Left cardiac atrium (tissue), 4 donors: ENCODE measurements around the gene C19orf25. TPM values are rescaled to one million over a fixed set of nuclear protein-coding genes. Genes with fewer than 3 reads are reported as not detected.
"Not testable (repeated sequence)": the region's sequence is repeated elsewhere in the genome, so short reads cannot be mapped to it uniquely, and the experiment has no call there.

ENCODE experiments used
- ATAC-seq, 2 donors: fragments of 200-7000 bp; cut with Tn5 transposase; one replicate each; pipeline ENCODE4 v1.9.1; 2020; ENCODE audit warnings: mild to moderate bottlenecking in 2 of 2, moderate library complexity in 2 of 2
- DNase-seq: peaks from one replicate; pipeline ENCODE4 v3.0.0-alpha.2; 2020
- intact Hi-C, 2 donors: fragments of 100-400 bp; cut with DNase I; formaldehyde crosslinking; loops; one replicate each; pipeline versions ENCODE4 v1.14.1 to v1.15.1; 2022 to 2023
- total RNA-seq, 2 donors: library from RNA; stranded (reverse); fragmentation: NEBNext Ultra II Directional; extraction: Animal tissue kit (Norgen Biotek cat#: 25700); gene quantifications; one replicate each; pipeline ENCODE4 v1.2.1, GENCODE V29; 2021
- donor health status: DM: no; HTN: yes; CAD: no.
- donor health status: DM: no; HTN: yes; CAD: no; lungs with severe emphysema.
- donor health status: DM: yes; HTN: yes; CAD: no.
- donor health status: Dilated cardiomyopathy.

C19orf25 gene
- total RNA-seq, 2 donors from 2014 or later, result 16.1 to 18.9 TPM

DNA sequence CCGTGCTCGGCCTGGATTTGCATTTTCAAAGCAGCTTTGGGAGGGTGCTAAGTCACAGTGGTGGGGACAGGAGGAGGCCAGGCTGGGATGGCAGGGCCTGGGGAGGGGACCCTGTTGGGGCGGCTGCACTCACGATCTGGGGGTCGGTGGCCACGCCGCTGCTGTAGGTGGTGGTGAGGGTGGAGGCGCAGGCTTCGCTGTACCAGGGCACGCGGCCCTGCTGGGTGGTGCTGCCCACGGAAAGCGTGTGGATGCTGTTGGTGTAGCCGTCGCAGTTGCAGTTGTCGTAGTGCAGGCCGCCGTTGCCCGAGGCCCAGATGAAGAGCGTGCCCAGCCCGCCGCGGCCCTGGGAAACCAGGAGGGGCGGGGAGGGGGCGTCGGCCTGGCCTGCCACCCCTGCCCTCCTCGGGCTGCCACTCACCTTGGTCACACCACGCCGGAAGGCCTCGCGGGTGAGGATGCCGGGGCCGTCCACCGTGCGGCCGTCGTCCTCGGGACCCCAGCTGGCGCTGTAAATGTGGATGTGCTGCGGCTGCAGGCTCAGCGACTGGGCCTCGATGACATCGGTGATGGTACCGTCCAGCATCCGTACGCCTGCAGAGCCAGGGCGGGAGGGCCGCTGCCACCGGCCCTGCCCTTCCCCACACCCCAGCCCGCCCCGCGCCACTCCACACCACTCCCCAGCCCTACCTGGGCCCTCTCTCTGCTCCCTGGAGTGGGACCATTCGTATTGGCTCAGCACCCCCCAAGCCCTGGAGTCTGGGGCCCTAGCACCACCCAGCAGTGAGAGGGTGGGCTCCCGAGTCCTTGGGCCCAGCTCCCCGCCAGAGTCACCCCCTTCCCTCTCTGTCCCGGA lies 7.9 kb upstream of the C19orf25 start:
- no peak for DNase-seq
- intact Hi-C loops, result no loop called here
- ATAC-seq, result no peak

DNA sequence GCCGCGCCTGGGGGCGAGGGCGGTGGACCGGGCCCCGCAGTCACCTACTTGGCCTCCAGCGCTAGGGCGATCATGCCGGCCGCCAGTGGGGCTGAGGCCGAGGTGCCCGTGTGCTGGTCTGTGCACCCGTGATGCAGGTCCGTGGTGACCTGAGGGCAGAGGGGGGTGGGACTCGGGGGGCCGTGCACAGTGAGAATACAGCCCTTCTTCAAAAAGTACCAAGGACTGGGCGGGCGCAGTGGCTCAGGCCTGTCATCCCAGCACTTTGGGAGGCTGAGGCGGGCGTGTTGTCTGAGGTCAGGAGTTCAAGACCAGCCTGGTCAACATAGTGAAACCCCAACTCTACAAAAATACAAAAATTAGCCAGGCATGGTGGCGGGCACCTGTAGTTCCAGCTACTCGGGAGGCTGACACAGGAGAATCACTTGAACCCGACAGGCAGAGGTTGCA lies 5.0 kb upstream of the C19orf25 start:
- DNase-seq, result peak; percentile 15
- intact Hi-C loops, result no loop called here
- ATAC-seq, result no peak

DNA sequence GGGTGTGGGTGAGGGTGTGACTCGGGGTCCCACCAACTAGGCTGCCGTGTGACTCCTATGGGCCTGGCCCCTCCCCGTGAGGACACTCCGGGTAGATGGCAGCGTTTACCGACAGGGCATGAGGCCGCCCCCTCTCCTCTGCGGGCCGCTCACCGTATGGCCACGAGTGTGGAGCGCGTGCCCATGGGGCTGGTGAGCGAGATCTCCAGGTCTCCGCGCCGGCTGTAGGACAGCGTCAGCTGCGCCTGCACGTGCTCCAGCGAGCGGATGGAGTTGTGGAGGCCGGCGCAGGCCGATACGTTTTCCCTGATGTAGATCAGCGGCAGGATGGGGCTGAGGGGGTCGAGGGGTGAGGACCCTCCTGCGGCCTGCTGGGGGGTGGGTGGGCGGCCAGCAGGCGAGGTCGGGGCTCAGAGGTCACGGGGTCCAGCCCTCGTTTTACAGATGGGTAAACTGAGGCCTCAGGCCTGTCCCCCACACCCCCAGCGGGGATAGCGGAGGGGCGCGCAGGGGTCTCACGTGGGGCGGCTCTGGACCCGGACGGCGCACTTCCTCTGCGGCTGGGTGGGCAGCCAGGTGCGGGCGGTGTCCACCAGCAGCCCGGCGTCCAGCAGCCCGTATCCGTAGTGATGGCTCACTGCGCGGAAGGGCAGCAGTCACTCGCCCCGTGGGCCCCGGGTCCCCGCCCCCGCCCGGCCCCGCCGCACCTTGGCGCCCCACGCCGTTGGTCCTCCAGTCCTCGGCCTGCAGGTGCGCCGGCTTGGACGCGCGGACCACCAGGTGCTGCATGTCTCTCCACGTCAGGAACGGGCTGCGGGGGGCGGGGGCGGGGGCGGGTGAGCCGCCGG lies 4.3 kb upstream of the C19orf25 start:
- ATAC-seq (no peak), DNase-seq (peak; percentile 23)
- intact Hi-C loops, result no loop called here

DNA sequence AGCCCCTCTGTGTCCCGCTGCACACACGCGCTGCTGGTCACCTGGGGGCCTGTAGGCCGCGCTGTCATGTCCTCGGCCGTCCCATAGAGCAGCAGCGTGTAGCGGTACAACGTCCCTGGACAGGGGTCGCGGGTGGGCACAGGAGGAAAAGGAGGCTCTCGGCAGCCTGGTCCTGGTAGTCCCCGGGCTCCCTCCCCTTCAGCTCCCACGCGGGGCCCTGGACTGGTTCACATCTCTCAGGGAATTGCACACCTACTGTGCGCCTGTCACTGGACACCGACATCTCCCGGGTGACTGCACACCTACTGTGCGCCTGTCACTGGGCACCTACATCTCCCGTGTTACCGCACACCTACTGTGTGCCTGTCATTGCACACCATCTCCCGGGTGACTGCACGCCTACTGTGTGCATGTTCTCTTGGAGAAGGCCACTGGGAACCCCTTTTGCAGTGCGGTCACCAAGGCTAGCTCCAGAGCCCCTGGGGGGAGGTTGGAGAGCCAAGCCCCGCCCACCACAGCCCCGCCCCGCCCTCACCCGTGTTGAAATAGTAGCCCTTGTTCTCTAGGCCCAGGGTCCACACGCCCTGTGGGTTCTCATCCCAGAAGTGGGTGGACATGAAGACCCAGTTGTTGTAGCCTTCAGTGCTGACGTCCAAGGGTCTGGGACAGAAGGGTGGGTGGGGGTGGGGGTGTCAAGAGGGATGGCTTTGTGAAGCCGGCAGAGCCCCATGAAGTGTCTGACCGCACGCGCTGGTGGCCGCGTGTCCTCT lies 3.5 kb upstream of the C19orf25 start:
- intact Hi-C loops, result no loop called here
- DNase-seq (peak; percentile 20), ATAC-seq (no peak)

DNA sequence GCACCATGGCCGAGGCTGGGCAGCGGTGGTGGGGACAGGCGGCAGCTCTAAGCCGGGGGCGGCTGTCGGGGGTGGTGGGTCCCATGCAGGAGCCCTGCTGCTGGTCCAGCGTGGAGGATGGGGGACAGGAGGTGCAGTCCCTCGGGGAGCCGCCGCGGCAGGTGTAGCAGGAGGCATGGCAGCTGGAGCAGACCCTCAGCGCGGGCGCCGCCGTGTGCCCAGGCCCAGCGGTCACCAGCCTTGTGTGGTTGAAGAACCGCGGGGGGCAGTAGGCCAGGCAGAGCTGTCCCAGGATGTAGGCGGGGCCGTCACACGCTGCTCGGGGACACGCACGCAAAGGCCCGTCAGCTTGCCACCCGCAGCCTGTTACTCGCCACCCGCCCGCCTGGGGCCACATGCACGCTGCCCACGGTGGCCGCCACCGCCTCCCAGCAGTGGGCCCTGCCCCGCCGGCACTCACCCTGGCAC lies 2.9 kb upstream of the C19orf25 start:
- ATAC-seq, result no peak
- intact Hi-C loops, result no loop called here
- peak; percentile 30 for DNase-seq

DNA sequence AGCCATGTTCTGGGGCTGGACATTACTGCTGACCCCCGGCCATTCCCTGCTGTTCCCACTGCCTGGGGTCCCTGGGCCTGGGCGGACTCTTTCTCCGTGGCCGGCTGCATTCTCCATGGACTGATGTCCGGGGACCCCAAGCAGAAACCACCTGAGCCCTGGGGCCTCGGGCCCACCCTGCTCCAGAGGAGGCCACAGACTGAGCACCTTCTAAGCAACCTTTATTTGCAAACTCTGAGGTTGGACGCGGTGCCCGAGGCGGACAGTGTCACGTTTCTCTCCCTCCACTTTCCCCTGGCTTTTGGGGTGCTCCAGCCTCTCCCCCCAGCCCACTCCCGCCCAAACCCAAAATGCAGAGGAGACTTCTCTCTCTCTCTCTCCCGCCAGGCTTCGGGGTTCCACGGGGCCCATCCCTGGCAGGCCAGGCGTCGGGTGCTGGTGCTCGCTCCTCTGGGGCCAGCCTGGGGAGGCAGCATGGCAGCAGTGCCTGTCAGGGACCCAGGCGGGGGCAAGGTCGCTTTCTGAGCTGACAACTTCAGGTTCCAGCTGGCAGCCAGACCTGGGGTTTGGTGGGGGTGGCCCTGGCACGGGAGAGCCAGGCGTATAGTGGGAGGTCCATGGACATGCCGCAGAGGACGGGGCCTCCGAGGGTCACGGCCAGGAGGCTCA lies 2.3 kb upstream of the C19orf25 start:
- ATAC-seq (no peak), DNase-seq (no peak)

DNA sequence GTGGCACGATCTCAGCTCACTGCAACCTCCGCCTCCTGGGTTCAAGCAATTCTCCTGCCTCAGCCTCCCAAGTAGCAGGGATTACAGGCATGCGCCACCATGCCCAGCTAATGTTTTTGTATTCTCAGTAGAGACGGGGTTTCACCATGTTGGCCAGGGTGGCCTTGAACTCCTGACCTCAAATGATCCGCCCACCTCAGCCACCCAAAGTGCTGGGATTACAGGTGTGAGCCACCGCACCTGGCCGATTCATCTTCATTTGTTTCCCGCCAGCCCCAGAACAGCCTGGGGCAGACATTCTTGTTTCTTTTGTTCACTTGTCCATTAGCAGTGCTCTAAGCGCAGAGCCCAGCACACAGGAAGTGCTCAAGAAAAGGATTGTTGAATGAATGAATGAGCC lies 2.0 kb downstream of the C19orf25 start:
- intact Hi-C loops, DNase-seq: not testable (repeated sequence)

More for the DNA sequence above, 2.3 kb upstream of the C19orf25 start:
- intact Hi-C loops, result no loop called here

DNA sequence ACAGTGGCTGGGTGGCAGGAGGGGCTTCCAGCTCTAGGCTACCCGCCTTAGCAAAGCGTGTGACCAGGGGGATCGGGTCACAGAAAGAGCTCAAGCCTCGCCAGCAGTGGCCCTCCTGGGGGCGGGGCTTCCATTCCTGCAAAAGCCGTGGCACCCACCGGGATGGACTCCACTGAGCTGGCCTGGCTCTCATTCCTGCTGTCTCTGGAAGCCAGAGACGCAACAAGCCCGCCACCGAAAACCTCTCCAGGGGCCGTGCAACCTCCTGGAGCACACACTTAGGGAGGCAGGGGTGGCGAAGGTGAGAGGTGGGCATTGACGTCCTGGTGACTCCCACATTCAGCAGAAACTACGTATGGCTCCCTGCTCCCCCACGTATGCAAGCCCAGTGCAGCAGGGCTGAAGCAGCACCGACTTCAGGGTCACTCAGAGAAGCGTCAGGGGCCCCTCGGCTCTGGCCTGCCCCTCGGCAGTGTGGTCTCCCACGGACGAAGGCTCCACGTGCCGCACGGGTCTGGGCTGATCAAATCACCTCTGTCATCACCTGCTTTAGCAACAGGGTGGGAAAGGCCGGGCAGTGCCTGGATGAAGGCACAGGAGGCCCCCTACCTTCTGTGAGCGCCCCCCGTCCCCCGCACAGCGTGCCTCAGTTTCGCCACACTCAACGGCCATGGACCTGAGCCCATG lies 3.1 kb downstream of the C19orf25 start:
- intact Hi-C loops, result no loop called here
- DNase-seq, result no peak

More for the DNA sequence above, 2.0 kb downstream of the C19orf25 start:
- ATAC-seq, result not testable (repeated sequence)

DNA sequence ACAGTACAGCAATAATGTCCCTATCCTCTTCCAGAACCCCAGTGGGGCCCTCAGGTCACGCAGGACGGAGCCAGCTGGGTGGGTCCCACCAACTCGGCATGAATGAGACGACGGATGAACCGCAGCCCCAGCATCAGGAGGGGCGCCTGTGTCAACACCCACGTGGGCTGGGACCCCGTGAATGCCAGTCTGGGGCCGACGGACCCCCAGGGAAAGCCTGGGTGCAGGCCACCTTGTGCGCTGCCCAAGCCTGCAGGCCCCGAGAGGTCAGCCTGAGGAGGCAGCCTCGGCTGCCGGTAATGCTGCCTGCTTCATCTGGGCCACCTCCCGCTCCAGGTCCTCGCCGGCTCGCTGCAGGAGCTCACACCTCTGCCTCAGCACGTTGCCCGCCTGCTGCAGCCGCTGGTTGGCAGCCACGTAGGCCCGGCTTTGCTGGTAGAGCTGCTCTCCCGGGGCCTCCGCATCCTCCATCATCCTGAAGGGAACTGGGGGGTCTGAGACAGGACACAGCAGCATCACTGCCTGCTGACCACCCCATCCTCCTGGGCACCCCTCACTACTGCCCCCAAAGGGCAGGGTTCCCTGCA lies 4.2 kb downstream of the C19orf25 start:
- no peak for DNase-seq
- intact Hi-C loops, result no loop called here
- no peak for ATAC-seq

More for the DNA sequence above, 3.1 kb downstream of the C19orf25 start:
- ATAC-seq, result no peak

DNA sequence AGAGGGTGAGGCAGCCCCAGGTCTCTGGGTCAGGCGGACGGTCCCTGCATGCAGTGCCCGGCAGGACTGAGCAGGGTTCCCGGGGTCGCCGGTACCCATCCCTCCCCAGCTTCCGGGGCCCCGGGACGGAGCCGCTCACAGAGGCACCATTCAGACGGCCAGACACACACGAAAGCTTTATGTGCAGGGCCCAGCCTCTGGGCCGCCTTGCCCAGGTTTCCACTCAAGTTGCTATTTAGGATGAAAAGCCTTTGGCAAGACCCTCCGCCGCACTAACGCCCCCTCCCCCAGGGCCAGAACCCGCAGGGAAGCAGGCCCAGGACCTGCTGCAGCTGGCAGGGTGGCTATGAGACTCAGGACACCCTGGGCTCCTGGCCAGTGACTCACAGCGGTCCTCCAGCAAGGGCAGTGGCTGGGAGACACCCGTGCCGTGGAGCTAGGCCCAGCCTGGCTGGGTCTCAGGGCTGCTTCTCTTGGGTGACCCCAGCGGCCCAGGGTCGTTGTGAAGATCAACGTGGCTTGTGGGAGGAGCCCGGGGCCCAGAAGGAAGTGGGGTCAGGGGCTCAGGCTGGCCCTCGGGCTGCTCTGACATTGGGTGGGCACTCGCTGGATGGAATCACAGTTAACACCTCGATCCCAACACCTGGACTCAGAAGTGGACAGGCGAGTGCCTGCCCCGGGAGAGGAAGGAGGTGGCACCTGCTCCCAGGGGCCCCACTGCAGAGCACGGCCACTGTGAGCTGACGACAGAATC lies 4.8 kb downstream of the C19orf25 start:
- DNase-seq (no peak), ATAC-seq (no peak)
- intact Hi-C loops, result no loop called here

DNA sequence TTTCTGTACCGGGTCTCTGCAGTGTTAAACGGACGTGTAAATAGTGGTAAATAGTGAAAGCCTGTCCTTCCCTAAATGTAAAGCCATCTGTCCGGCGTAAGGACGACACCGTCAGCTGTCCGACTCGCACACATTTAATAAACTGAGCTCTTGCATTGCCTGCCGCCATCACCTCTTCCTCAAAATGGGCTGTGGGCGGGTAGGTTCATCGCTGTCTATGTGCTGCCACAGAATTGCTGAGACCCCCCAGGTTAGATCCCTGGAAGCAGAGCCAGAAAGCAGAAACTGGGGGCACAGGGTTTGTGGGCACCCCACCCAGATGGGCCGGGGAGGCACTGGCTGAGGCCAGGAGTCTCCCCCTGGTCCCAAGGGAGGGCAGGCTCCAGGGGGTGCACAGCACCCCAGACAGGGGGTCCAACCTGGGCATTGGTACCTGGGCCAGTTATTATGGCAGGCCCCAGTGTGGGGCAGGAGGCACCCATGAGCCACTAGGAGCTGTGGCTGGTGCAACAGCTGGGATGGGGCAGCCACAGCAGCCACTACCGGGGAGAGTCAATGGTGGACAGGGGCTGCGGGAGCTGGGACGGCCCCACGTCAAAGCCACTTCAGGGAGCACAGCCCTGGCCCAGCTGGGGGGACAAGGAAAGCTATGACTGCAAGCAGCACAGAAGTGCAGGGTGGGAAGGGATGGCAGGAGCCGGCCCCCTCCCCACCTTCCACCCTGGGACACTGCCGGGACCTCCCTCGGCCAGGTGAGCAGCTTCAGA lies 5.7 kb downstream of the C19orf25 start:
- DNase-seq (no peak), ATAC-seq (no peak)
- intact Hi-C loops, result no loop called here

DNA sequence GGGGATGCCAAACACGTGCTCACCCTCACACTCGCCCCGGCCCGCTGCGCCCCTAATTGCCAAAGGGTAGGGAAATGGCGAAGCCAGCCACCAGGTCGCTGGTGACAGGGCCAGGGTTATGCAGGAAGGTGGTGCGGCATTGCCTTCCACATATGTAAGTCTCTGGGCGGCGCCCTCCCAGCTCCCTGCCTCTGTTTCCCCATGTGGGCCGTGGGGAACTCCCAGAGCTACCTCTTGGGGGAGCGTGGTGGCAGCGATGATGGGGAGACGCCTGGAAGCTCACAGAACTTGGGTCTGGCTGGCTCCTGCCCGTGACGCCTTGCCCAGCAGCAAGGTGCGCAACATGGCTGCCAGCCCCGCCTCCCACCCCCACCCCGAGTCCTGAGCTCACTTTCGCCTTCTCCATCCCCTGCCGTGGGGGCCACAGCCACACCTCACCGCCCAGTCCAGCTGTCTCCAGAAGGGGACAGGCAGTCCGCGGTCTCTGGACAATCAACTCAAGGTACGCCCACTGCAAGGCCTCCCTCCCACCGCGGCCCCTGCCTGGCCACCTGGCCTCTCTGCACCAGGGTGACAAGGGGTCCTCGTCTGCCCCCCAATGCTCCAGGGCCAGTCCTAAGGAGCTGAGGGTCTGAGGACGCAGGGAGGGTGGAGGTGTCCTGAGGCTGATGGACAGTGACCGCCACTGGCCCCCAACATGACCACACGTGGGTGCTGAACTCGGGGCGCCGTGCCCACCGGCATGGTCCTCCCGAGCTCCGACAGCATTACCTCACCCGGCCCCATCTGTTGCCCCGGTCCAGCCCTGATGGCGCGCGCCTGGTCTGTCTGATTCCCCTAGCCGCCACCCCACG lies 6.6 kb downstream of the C19orf25 start:
- ATAC-seq (no peak), DNase-seq (no peak)
- intact Hi-C loops, result no loop called here

DNA sequence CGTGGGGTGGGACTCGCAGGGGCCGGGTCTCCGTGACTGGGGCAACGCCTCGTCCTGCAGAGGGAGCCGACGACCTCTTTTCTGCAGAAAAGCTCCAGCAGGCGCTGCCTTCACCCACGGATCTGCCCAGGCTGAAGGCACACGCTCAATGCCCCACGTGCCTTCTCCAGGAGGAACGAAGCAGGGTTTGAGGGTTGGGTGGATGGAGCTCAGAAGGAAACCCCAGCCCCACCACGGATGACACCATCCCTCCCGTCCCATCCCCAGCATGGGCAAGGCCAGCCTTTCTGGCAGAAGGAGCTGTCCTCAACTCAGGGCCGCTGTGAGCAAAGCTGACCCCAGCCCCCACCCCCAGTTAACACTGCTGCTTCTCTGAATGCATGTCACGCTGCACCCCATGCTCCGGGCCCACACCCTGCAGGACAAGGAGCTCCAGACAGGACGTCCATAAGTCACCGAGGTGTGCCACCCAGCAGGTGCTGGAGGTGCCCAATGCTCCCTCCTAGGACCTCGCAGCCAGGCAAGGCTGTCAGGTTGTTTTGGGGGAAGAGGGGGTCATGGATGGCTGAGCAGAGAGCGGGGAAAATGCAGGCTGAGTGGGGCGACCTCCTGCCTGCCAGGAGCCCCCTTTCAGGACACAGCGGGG lies 7.4 kb downstream of the C19orf25 start:
- intact Hi-C loops, result no loop called here
- DNase-seq (no peak), ATAC-seq (no peak)

DNA sequence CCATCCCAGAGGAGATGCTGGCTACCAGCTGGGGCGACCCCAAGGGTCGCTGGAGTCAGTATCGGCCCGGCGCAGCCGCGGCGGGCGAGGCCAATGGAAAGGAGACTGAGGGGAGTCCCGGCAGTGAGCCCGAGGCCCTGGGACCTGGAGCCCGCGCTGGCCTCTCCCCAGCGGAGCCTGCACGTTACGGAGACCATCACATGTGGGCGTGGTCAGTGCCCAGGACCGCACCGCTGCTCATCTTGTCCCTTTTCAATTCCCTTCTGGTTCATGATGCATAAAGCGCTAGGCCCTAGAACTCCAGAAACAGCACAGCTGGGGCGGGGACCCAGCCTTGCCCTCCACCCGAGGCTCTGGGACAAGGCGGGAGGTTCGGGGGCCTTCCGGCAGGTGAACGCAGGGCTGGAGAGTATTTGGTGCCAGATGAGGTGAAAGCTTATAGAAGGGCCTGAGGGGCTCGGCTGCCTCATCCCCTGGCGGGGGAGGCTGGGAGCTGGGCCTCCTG lies 8.0 kb downstream of the C19orf25 start:
- ATAC-seq, result peak in 1 of 2 donors; percentile 8
- DNase-seq, result no peak

More for the DNA sequence above, 8.0 kb downstream of the C19orf25 start:
- intact Hi-C loops, result no loop called here
